ENCODE measurements around the gene CSF1.

DNA sequence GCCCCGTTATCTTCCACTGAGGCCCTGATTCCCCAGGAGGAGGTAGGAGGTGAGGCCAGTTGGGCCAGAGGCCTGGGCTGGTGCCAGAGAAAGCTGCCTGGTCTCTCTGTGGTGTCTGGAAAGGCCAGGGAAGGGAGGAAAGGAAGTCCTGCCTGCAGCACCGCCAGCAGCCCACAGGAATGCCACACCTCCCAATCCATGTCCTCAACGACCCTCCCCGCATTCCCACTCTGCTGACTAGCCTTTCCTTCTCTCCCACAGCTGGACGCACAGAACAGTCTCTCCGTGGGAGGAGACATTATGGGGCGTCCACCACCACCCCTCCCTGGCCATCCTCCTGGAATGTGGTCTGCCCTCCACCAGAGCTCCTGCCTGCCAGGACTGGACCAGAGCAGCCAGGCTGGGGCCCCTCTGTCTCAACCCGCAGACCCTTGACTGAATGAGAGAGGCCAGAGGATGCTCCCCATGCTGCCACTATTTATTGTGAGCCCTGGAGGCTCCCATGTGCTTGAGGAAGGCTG lies 18.0 kb downstream of the CSF1 start:
- no peak for TF ChIP-seq POLR2A (IDR thresholded peaks at IDR 0.05)
- TF ChIP-seq, protein P1, sequence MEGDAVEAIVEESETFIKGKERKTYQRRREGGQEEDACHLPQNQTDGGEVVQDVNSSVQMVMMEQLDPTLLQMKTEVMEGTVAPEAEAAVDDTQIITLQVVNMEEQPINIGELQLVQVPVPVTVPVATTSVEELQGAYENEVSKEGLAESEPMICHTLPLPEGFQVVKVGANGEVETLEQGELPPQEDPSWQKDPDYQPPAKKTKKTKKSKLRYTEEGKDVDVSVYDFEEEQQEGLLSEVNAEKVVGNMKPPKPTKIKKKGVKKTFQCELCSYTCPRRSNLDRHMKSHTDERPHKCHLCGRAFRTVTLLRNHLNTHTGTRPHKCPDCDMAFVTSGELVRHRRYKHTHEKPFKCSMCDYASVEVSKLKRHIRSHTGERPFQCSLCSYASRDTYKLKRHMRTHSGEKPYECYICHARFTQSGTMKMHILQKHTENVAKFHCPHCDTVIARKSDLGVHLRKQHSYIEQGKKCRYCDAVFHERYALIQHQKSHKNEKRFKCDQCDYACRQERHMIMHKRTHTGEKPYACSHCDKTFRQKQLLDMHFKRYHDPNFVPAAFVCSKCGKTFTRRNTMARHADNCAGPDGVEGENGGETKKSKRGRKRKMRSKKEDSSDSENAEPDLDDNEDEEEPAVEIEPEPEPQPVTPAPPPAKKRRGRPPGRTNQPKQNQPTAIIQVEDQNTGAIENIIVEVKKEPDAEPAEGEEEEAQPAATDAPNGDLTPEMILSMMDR (IDR thresholded peaks at IDR 0.05) = no peak
